ENCODE results near the gene GOLT1B. TPM values are rescaled to one million over a fixed set of nuclear protein-coding genes. Genes with fewer than 3 reads are reported as not detected.

Gene GOLT1B
- total and polyA plus RNA-seq, 9 of the 15 experiments (the other 6 are each of a cell fraction or from before 2014, with no cell fraction given), result 9.4 to 66.1 (median 26.7) TPM

DNA sequence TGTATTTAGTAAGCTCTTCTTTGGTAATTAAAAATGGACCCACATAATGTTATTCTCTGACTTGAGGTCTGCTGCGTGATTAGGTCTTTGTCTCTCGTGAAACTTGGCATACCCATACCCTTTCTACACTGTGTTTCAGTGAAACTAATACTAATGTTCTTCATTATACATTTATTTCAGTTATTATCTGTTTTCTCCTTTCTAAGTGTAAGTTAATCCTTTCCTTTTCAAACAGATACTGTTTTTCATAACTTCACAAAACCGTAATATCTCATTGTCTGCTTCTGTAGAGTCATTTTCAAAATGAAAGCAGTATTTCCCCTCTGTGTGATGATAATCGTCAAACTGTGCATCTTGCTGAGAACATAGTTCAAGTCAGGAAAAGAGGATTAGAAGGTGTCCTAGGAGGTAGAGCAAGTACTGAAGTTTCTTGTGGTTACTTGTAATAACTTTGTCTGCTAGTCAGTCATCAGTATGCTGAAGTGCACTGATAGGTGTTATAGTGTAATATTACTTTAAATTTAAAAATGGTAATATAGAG, 48.2 kb upstream of the GOLT1B start:
- 62% methylated on average over 4 of the region's 4 CpGs for WGBS (ENCODE audit: insufficient coverage, low coverage, missing lambda C conversion rate)
- no peaks in the 10 kb centered on the region for H3K79me2 ChIP-seq (ENCODE audit: control insufficient read depth, insufficient read depth, low read length)
- DNase-seq (ENCODE audit: extremely low read depth in 1 of 4, low spot score in 3 of 4) (no peak), ATAC-seq (no peak), FAIRE-seq (no peak)
- POLR2A ChIA-PET, result no interaction called here
- H2AFZ ChIP-seq (ENCODE audit: low read depth, low read length), result no peak overlapping the region
- no peak overlapping the region for H3K9ac ChIP-seq (ENCODE audit: insufficient read depth in 1 of 2, low read depth in 2 of 2, low read length in 2 of 2)
- H3K4me3 ChIP-seq, result no peak overlapping the region
- no peak for TF ChIP-seq MEF2D (tag; conservative IDR thresholded peaks at IDR 0.05; ENCODE audit: low read depth)
- no peak for TF ChIP-seq CREB3 (tag; conservative IDR thresholded peaks at IDR 0.05; ENCODE audit: low read depth)
- no peak for TF ChIP-seq SPI1 (IDR thresholded peaks at IDR 0.05; ENCODE audit: borderline replicate concordance, low read depth, low read length)
- no peaks in the 10 kb centered on the region for H3K9me3 ChIP-seq (replicated peaks; ENCODE audit: control insufficient read depth, insufficient read depth, low read depth, low read length)
- no peaks in the 10 kb centered on the region for H3K4me1 ChIP-seq (replicated peaks in 1 of 2; ENCODE audit: control insufficient read depth in 2 of 2, insufficient read depth in 2 of 2, low read length in 2 of 2)
- H3K36me3 ChIP-seq (ENCODE audit: control insufficient read depth, insufficient read depth, low read length), result peaks cover 6% of the 10 kb centered on the region; the same call in 2 of the 3 replicates
- no peaks in the 10 kb centered on the region for H3K27me3 ChIP-seq (ENCODE audit: control insufficient read depth in 2 of 2, insufficient read depth in 2 of 2, low read length in 2 of 2)
- in situ Hi-C loops (cut with MboI), result no loop called here
- H3K27ac ChIP-seq (ENCODE audit: extremely low read depth, low read depth, low read length), result no peak overlapping the region
- intact Hi-C loops (cut with micrococcal nuclease), result no loop called here
- no peaks in the 10 kb centered on the region for H3K9me1 ChIP-seq (ENCODE audit: control insufficient read depth, insufficient read depth, low read length)
- no peak overlapping the region for H3K4me2 ChIP-seq (ENCODE audit: insufficient read depth, low read length)
- H4K20me1 ChIP-seq (replicated peaks; ENCODE audit: control insufficient read depth, insufficient read depth, low read length), result no peaks in the 10 kb centered on the region
- no TSS peak for BruUV-seq (replicated peaks)
- CTCF ChIA-PET (ENCODE audit: low intra/inter-chr PET ratio), result no interaction called here

- Histone ChIP-seq H3K27me3 (ENCODE audit: control insufficient read depth in 2 of 2, insufficient read depth in 2 of 2, low read length in 2 of 2) (no peaks in the 10 kb centered on the region), H3K4me2 (ENCODE audit: insufficient read depth, low read length) (no peak overlapping the region), H3K4me3 (no peak overlapping the region), H3K4me1 (replicated peaks in 1 of 2; ENCODE audit: control insufficient read depth in 2 of 2, insufficient read depth in 2 of 2, low read length in 2 of 2) (no peaks in the 10 kb centered on the region), H3K27ac (ENCODE audit: extremely low read depth, low read depth, low read length) (no peak overlapping the region), H3K9ac (ENCODE audit: insufficient read depth in 1 of 2, low read depth in 2 of 2, low read length in 2 of 2) (no peak overlapping the region), H3K9me1 (ENCODE audit: control insufficient read depth, insufficient read depth, low read length) (no peaks in the 10 kb centered on the region), H2AFZ (ENCODE audit: low read depth, low read length) (no peak overlapping the region), H3K36me3 (ENCODE audit: control insufficient read depth, insufficient read depth, low read length) (peaks cover 2% of the 10 kb centered on the region; the same call in 1 of the 3 replicates), H4K20me1 (replicated peaks; ENCODE audit: control insufficient read depth, insufficient read depth, low read length) (no peaks in the 10 kb centered on the region), H3K79me2 (ENCODE audit: control insufficient read depth, insufficient read depth, low read length) (no peaks in the 10 kb centered on the region), H3K9me3 (replicated peaks; ENCODE audit: control insufficient read depth, insufficient read depth, low read depth, low read length) (no peaks in the 10 kb centered on the region)
- intact Hi-C loops (cut with micrococcal nuclease) (no loop called here), in situ Hi-C loops (cut with MboI) (no loop called here)
- WGBS (ENCODE audit: insufficient coverage, low coverage, missing lambda C conversion rate), result 51% methylated on average over 7 of the region's 7 CpGs
- POLR2A ChIA-PET, result no interaction called here
- ATAC-seq (no peak), FAIRE-seq (no peak), DNase-seq (ENCODE audit: extremely low read depth in 1 of 4, low spot score in 3 of 4) (no peak)
- no TSS peak for BruUV-seq (replicated peaks)
- CTCF ChIA-PET (ENCODE audit: low intra/inter-chr PET ratio), result no interaction called here
- TF ChIP-seq, protein P1, sequence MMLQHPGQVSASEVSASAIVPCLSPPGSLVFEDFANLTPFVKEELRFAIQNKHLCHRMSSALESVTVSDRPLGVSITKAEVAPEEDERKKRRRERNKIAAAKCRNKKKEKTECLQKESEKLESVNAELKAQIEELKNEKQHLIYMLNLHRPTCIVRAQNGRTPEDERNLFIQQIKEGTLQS (IDR thresholded peaks at IDR 0.05), result peak; percentile 49
- TF ChIP-seq, protein P1 (CRISPR knock-in tag; conservative IDR thresholded peaks at IDR 0.05), result no peak
- TF ChIP-seq, protein P2, sequence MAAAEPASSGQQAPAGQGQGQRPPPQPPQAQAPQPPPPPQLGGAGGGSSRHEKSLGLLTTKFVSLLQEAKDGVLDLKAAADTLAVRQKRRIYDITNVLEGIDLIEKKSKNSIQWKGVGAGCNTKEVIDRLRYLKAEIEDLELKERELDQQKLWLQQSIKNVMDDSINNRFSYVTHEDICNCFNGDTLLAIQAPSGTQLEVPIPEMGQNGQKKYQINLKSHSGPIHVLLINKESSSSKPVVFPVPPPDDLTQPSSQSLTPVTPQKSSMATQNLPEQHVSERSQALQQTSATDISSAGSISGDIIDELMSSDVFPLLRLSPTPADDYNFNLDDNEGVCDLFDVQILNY (CRISPR knock-in tag; IDR thresholded peaks at IDR 0.05), result no peak
- no peak for TF ChIP-seq KAT7 (CRISPR knock-in tag; IDR thresholded peaks at IDR 0.05; ENCODE audit: borderline replicate concordance)
- TF ChIP-seq NBN (IDR thresholded peaks at IDR 0.05; ENCODE audit: low read depth), result no peak
- no peak for TF ChIP-seq ETV5 (CRISPR knock-in tag; IDR thresholded peaks at IDR 0.05; ENCODE audit: low read depth)
- no peak for TF ChIP-seq ETS2 (tag; IDR thresholded peaks at IDR 0.05; ENCODE audit: borderline replicate concordance, poor library complexity, severe bottlenecking)
- TF ChIP-seq CREB1 (IDR thresholded peaks at IDR 0.05), result no peak
- no peak for TF ChIP-seq CREB1 (CRISPR knock-in tag; IDR thresholded peaks at IDR 0.05)
These were observed 45.3 kb upstream of the GOLT1B start for GRCh38 chr12:21456291-21456780.

All from K562 (cell line).